Measurements from ENCODE around the gene LRRFIP2.
"Not testable (repeated sequence)": the region's sequence is repeated elsewhere in the genome, so short reads cannot be mapped to it uniquely, and the experiment has no call there.

LRRFIP2 gene

DNA sequence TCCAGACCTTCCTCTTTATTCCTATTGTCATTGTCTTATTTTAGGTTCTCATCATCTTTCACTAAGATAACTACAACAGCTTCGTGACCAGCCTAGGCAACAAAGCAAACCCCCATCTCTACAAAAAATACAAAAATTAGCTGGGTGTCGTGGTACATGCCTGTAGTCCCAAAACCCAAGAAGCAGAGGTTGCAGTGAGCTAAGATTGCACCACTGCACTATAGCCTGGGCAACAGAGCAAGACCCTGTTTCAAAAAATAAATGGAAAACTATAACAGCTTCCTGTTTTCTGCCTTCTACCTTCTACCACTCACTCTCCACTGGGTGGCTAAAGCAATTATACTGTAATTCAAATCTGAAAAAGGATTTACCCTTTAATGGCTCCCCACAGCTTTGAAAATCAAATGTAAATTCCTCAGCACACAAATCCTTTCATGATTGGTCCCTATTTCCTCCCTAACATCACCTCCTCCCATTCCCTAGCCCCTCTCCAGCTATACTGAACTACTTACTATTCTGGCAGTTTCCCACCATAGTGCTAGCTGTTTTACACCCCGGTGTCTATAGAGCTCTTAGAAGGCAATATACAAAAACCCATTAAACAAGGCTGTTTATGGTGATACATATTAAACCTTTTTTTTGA, 33.4 kb downstream of the LRRFIP2 start:
- DNase-seq = no peak

DNA sequence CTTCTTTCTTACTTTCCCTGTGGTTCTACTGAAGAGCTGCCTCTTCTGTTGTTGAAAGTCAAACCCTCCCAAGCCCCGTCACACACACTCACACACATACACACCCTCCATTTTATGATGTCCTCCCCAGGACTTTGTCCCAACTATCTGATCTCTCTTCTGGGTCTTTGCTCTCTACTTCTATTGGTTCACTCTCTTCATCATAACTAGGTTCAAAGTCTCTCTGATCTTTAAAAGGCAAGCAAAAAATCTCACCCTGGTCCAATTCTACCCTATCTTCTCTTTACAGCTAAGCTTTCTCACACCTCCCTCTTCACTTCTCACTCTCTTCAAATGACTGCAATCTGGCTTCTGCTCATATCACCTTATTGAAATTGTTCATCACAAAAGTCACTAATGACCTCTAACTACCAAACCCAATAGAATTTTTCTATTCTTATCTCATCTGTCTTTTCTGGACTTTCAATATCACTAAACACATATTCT, 34.8 kb downstream of the LRRFIP2 start:
- DNase-seq = no peak

- DNase-seq = no peak
Measured at GRCh38 chr3:37138816-37139215, 35.6 kb downstream of the LRRFIP2 start.

GRCh38 chr3:37137516-37137915, 36.9 kb downstream of the LRRFIP2 start:
- DNase-seq = no peak

DNA sequence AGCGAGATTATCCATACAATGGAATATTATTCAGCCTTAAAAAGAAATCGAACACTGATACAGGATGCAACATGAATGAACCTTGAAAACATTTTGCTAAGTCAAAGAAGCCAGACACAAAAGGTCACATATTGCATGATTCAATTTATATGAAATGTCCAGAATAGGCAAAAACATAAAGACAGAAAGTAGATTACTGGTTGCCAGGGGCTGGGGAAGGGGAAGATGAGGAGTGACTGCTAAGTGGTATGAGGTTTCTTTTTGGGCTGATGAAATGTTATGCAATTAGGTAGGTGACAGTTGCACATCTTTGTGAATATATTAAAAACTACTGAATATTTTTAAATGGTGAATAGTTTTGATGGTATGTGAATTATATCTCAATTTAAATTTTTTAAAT, 38.3 kb downstream of the LRRFIP2 start:
- DNase-seq = no peak

DNA sequence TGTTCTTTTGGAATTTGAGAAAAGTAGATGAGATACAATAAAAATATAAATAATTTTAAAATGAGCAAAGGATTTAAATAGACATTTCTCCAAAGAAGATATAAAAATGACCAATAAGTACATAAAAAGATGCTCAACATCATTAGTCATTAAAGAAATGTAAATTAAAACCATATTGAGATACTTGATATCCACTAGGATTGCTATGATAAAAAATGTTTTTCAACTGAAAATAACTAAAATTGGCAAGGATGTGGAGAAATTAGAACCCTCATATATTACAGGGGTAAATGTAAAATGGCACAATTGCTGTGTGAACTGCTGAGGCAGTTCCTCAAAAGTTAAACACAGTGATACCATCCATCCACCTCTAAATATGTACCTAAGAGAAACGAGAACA, 38.8 kb downstream of the LRRFIP2 start:
- DNase-seq = no peak

GRCh38 chr3:37132334-37132733, 42.0 kb downstream of the LRRFIP2 start:
- no peak for DNase-seq

DNA sequence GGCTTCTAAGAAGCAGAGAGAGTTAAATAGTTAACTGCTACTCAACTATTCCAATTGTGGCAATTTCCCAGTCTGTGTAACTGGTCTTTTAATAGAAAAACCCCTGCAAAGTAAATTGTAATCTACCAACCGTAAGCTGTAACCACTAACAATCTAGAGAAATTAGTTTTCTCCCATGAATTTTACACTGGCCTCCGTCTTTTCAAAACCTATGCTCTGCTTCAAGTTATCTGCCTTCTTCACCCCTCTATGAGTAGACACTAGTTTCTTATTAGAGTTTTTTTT, 42.6 kb downstream of the LRRFIP2 start:
- DNase-seq = no peak

GRCh38 chr3:37130984-37131859, 43.2 kb downstream of the LRRFIP2 start:
- no peak for DNase-seq

- no peak for DNase-seq
Measured at GRCh38 chr3:37130448-37130847, 43.9 kb downstream of the LRRFIP2 start.

GRCh38 chr3:37129871-37130270, 44.5 kb downstream of the LRRFIP2 start:
- DNase-seq = no peak

- DNase-seq = no peak
Measured at GRCh38 chr3:37127340-37127739, 47.0 kb downstream of the LRRFIP2 start.

- no peak for DNase-seq
Measured at GRCh38 chr3:37126856-37127255, 47.5 kb downstream of the LRRFIP2 start.

DNA sequence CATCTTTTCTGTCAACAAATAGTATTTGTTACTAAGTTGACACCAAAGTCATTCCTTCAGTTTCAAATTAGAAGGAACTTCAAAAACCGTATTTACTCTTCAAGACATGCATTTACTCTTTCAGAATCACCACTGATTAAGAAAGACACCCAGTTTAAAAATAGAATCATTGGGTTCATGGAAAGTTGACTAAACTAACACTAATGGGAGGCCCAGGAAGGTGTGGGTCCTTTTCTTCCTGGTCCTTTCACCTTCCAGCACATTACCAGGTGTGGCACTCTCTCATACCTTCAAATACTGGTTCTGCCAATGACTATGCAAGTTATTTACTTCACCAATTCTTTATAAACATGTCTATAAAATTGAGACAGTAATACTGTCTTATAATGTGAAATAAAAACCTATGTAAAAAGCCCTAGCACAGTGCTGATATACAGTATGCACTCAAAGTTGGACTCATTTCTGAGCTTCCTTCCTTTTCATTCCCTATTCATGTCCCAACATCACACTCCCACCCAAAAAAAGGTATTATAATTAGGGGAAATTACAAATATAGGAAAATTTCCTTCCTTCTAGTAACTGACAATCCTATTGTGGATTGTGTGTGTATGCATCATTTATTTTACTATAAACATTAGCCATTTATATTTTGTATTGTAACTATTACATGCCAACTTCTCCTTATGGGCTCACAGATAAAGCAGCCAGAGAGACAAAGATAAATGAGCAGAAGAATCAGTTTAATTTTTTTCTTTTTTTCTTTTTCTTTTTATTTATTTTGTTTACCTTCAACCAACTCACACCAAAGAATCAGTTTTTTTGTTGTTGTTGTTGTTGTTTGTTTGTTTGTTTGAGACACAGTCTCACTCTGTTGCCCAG, 48.9 kb downstream of the LRRFIP2 start:
- no peak for DNase-seq

GRCh38 chr3:37124435-37124834, 49.9 kb downstream of the LRRFIP2 start:
- DNase-seq = no peak

DNA sequence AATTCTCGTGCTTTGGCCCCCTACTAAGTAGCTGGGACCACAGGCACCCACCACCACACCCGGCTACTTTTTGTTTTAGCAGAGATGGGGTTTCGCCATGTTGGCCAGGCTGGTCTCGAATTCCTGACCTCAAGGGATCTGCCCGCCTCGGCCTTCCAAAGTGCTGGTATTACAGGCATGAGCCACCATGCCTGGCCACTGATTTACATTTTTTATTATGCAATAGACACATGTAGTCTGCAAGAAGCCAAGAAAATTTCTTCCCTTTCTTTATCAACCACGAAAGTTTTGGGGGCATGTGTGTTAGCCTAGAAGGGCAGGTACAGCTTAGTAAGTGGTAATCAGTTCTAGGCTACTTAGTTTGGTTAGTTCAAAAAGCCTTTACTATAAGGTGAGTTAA, 51.1 kb downstream of the LRRFIP2 start:
- DNase-seq = no peak

DNA sequence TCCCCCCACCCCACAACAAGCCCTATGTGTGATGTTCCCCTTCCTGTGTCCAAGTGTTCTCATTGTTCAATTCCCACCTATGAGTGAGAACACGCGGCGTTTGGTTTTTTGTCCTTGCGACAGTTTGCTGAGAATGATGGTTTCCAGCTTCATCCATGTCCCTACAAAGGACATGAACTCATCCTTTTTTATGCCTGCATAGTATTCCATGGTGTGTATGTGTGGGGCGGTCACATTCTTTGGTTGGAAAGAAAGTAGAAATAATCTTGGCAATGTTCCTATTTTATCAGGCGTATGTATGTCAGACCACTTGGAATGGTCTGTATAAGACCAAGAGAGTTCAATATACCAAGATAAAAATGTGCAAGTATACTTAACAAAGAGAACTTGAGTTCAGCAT, 52.3 kb downstream of the LRRFIP2 start:
- DNase-seq = not testable (repeated sequence)

DNA sequence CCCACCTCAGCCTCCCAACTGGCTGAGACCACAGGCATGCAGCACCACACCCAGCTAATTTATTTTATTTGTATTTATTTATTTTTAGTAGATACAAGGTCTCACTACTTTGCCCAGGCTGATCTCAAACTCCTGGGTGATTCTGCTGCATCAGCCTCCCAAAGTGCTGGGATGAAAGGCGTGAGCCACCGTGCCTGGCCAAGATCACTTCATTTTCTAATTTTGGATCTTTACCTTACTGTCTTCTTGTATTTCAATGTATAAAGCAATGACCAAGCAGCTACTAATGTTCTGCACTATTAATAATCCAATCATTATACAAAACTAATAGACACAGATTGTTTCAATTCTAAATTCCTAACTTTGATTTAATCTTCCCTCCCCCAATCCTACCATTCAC, 56.2 kb downstream of the LRRFIP2 start:
- DNase-seq = no peak

DNA sequence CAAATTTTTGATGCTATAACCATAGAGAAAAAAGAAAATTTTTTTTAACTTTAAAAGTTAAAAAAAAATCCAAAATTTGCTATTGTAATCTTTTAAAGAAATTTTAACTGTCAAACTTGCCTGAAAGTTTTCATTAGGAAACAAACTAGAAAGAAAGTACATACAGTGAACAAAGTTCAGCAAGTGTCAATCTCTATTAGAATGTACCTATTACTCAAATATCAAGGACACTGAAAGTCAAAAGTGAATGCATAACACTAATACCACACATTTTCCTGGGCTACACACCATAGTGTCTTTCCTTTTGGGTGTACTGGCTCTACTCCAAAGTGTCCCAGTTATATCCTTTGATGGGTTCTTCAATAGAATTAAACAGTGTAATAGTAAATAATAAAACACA, 56.8 kb downstream of the LRRFIP2 start:
- DNase-seq = no peak

DNA sequence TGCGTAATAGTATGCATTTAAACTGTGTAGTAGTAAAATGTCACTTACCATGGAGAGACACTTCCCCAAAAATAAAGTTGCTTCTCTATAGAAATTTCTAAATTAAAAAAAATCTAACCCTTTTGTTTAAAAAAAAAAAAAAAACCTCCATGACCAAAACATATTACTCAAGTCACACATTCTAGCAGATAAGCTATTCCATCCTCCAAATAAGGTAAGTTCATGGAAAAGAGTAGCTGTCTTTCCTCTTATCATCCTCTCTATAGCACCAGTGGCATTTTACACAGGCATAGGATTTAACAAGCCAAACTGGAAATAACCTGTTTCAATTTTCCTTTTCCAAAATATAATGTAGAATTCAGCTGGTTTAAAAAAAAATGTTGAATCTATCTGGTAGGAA, 57.4 kb downstream of the LRRFIP2 start:
- DNase-seq = no peak

DNA sequence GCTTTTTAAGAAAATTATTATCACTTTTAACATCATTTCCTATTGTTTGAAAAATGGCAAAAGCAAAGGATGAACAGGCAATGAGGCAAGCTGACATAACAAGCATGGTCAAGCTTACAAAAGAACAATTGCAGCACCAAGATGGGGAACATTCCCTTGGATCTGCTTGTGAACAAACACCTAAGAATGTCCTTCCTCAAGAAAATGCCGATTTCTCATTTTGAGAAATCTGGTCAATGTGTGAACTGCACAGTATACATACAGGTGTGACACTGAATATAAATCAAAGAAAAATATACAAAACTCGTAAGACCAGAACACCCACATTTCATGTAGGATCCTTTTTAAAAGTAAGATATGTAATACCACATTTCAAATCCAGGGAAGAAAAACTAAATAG, 58.9 kb downstream of the LRRFIP2 start:
- DNase-seq = no peak

DNA sequence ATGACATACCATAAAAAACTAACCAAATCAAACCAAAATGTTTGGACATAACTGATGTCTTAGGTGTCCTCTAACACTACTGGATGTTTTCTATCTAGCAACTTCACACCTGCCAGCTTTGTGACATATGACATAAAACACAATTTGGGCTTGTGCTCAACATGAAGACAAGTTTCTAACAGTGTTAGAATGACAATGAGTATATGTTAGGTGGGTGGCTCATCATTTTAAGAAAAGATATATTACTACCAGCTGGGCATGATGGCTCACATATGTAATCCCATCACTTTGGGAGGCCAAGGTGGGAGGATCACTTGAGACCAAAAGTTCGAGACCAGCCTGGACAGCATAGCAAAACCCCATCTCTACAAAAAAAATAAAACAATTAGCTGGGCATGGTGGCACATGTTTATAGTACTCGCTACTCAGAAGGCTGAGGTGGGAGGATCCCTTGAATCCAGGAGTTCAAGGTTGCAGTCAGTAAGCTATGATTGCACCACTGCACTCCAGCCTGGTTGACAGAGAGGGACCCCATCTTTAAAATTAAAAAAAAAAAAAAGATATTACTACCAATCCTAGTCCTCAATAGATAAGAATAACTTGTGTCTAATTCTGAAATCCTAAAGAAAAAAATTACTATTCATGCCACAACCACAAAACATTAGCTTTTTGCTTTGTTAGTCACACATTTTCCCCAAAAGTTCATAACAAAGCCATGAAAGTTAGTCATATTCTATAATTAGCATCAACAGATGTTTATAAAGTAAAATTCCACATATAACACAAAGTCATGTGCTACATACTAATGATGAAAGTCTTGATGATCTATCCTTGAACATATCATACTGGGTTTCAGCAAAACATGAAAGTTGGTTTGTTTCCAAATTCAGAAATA, 59.9 kb downstream of the LRRFIP2 start:
- no peak for DNase-seq

DNA sequence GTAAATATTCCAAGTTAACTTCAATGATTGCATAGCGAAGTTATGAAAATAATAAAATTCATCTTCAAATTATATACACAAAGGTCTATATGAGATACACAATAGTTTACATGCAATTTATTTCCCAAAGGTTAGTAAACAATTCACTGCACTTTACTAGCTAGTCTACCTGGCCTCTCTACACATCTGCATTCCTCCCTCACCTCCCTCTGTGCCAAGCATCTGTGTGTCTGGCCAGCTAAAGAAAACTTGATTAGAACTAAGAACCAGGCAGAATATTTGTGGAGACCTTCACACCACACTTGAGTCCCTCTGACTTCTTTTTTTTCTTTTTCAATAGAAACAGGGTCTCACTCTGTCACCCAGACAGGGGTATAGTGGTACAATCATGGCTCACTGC, 61.4 kb downstream of the LRRFIP2 start:
- DNase-seq = no peak

Measured in NCI-H187 (cell line).